Measurements from ENCODE around the gene PPP1R12A.

GRCh38 chr12:79954037-79954610, 19.2 kb upstream of the PPP1R12A start:
- TF ChIP-seq REST (IDR thresholded peaks at IDR 0.05; ENCODE audit: insufficient read depth in 1 of 2, low read depth in 2 of 2, low read length in 2 of 2) (no peak), TAF1 (IDR thresholded peaks at IDR 0.05; ENCODE audit: borderline replicate concordance, insufficient read depth, low read length) (no peak), POLR2AphosphoS5 (IDR thresholded peaks at IDR 0.05; ENCODE audit: low read depth, low read length) (no peak), SIN3A (IDR thresholded peaks at IDR 0.05; ENCODE audit: borderline replicate concordance, insufficient read depth, low read length) (no peak)

Measured in PFSK-1 (cell line).